Sigmoid colon (tissue), 4 donors: ENCODE measurements around the gene KCNQ5.

Experiments used
- CTCF ChIP-seq, 4 experiments: fragments of 450-650 bp in 3 of 4; fragments of 200-600 bp in 1 of 4; IDR thresholded peaks; one replicate each; pipeline ENCODE4 v1.5.1; 2016 to 2019; ENCODE audit warnings: antibody characterized with exemption in 4 of 4, mild to moderate bottlenecking in 3 of 4, moderate library complexity in 2 of 4
- EP300 ChIP-seq, 4 donors: sonication (generic); formaldehyde crosslinking; IDR thresholded peaks; one replicate each; pipeline ENCODE4 v1.6.1; 2017; ENCODE audit warnings: antibody characterized with exemption in 4 of 4
- POLR2A ChIP-seq, 2 donors: fragments of 450-650 bp; IDR thresholded peaks; one replicate each; pipeline ENCODE4 v1.6.1; 2016; ENCODE audit warnings: antibody characterized with exemption in 2 of 2, mild to moderate bottlenecking in 2 of 2, moderate library complexity in 2 of 2
- POLR2AphosphoS5 ChIP-seq, 4 donors: sonication (generic); formaldehyde crosslinking; IDR thresholded peaks; one replicate each; pipeline ENCODE4 v1.6.1; 2017; ENCODE audit warnings: antibody characterized with exemption in 4 of 4

GRCh38 chr6:72636215-72636614 lies 14.4 kb downstream of the KCNQ5 start:
- no peak for TF ChIP-seq POLR2AphosphoS5 (IDR thresholded peaks at IDR 0.05)
- TF ChIP-seq POLR2A (IDR thresholded peaks at IDR 0.05), result no peak
- no peak for TF ChIP-seq CTCF (IDR thresholded peaks at IDR 0.05)
- TF ChIP-seq EP300 (IDR thresholded peaks at IDR 0.05), result no peak
